GM18505 (cell line): ENCODE data around the gene SPTSSA.
"Not testable (repeated sequence)": the region's sequence is repeated elsewhere in the genome, so short reads cannot be mapped to it uniquely, and the experiment has no call there.

Source experiments
- ATAC-seq: cut with Tn5 transposase; IDR thresholded peaks from one replicate; pipeline ENCODE4 v1.9.1; 2021; ENCODE audit not compliant: unreplicated experiment
- POLR2A ChIP-seq: IDR thresholded peaks from 4 replicates; pipeline ENCODE4 v1.6.1; 2011; ENCODE audit warnings: borderline replicate concordance; ENCODE audit not compliant: insufficient read depth, insufficient read length; ENCODE audit errors: extremely low read depth

Gene SPTSSA

DNA sequence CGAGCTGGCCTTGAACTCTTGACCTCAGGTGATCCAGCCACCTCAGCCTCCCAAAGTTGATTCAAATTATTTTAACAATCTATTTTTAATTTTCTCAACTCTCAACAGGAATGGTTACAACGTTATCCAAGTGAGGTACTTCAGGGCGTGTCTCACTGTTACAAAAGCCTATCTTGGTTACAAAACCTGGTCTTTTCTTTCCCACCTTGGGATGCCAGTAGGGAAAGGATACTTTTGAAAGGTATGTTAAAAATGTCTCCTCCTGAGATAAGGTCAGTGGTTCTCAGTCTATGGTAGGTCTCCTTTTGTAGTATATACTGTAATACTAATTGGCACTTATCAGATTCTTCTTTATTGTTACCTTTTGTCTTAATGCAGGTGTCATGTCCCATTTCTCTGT lies 4.9 kb downstream of the SPTSSA start:
- ATAC-seq = no peak
- no peak for TF ChIP-seq POLR2A

GRCh38 chr14:34453226-34453625 lies 8.8 kb downstream of the SPTSSA start:
- ATAC-seq = no peak
- no peak for TF ChIP-seq POLR2A

GRCh38 chr14:34452258-34452822 lies 9.7 kb downstream of the SPTSSA start:
- TF ChIP-seq POLR2A = no peak
- ATAC-seq = no peak

DNA sequence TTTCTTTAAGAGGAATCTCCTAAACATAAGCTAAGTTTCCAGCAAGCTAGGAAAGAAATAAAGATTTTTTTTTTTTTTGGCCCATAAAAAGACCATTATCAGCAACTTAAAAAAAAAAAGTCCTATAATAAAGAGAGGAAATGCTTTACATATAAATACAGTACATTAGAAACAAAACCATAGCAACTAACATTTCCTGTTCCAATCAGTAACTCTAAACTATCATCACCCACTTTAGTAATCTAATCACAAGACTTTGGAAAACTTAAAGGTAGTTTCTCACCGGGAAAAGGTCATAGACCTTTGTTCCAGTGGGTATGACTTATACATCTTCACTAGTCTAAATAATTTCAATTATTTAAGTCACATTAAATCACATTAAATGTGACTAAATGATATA lies 11.1 kb downstream of the SPTSSA start:
- TF ChIP-seq POLR2A = no peak
- no peak for ATAC-seq

- TF ChIP-seq POLR2A = no peak
- ATAC-seq = no peak
Measured at GRCh38 chr14:34450542-34450915, 11.5 kb downstream of the SPTSSA start.

- ATAC-seq = no peak
- no peak for TF ChIP-seq POLR2A
Measured at GRCh38 chr14:34449819-34450541, 12.1 kb downstream of the SPTSSA start.

- no peak for TF ChIP-seq POLR2A
- no peak for ATAC-seq
Measured at GRCh38 chr14:34439090-34439489, 22.9 kb downstream of the SPTSSA start.

DNA sequence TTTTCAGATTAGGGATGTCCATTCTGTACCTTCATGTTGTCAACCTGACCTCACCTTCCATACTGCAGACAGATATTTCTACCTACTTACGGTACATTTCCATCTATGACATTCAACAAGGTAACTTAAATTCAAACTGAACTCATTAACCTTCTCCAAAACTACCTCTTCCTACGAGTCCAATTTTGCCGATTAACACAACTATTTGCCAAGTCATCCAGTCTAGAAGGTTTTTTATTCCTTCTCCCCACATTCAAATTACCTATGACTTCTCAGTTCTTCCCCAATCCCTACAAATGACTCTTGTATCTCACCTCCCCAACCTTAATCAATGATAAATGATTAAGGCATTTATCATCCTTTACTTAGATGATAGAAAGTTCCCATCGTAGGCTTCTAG lies 23.6 kb downstream of the SPTSSA start:
- TF ChIP-seq POLR2A = no peak
- no peak for ATAC-seq

DNA sequence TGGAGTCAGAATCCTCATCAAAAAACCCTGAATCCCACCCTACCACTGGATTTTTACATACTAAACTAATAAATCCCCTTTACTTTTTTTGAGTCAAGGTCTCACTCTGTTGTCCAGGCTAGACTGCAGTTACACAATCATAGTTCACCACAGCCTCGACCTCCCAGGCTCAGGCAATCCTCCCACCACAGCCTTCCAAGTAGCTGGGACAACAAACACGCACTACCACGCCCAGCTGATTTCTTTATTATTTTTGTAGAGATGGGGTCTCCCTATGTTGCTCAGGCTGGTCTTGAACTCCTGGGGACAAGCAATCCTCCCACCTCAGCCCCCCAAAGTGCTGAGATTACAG lies 24.3 kb downstream of the SPTSSA start:
- no peak for ATAC-seq
- no peak for TF ChIP-seq POLR2A

DNA sequence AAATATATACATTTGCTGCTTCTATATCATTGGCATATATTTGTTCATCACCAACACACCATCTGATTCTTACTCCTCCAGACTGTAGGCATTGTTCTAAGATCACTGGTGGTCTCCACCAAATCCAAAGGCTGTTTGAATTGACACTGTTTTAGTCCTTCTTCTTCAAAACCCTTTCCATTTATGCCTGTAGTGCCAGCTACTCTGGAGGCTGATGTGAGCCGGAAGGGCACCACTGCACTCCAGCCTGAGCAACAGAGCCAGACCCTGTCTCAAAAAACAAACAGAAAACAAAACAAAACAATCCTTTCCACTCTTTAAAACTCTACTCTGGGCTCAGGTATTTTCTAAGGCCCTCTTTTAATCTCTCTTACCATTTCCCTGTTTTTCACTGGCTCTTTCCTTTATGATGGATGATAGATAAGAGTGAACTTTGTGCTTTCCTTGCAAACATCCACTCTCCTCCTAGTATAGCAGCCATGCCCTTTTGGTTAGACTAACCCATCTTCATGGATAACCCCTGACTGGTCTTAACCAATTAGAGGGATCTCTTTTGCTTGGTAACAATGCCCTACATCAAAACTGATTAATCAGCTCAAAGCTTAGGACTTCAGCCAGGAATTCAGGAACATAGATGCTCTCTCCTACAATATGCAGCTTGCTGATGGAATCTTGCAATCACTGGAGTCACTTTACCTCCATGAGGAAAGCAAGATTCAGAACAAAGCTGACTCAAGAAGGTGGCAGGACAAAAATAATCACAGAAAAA lies 24.9 kb downstream of the SPTSSA start:
- no peak for TF ChIP-seq POLR2A
- no peak for ATAC-seq

DNA sequence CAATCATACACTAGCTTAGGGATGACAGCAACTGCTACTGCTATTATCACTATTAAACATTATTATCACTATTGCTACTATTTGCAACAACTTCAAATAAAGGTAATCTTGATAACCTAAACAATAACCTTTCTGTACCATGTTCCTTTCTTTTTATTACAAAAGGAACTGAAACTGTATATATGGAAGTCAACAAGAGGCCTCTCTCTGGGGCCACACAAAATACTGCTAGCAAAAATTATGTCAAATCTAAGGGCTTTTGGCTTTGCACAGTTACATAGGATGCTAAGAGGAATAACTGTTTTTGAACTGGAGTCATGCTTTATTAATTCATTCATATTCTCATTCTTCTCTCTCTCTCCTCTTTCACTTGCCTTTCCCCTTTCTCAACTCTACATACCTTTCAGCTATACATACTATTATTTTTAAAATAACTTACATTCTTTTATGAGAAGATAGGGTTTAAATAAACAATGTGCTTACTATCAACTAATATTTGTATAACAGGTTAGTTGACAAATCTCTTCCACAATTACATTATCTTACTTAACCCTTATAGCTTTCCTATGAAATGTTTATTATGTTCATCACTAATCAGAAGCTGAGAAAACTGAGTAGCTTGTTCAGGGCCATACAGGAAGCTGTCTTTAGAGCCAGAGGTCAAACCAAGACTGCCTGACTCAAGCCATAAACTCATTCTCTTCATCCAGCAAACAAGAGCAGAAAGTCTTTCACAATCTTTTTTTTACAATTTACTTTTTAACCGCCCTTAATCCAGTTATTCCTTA lies 25.7 kb downstream of the SPTSSA start:
- ATAC-seq = no peak
- TF ChIP-seq POLR2A = no peak

- ATAC-seq = no peak
Measured at GRCh38 chr14:34433957-34434356, 28.1 kb downstream of the SPTSSA start.

DNA sequence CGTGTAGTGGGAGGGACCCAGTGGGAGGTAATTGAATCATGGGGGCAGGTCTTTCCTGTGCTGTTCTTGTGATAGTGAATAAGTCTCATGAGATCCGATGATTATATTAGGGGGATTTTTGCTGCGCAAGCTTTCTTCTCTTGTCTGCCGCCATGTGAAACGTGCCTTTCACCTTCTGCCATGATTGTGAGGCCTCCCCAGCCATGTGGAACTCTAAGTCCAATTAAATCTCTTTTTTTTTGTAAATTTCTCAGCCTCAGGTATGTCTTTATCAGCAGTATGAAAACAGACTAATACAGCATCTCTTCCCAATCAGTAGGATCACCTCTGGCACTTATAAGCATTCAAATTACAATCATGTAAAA lies 34.0 kb downstream of the SPTSSA start:
- not testable (repeated sequence) for ATAC-seq

More at GRCh38 chr14:34433957-34434356, 28.1 kb downstream of the SPTSSA start:
- no peak for TF ChIP-seq POLR2A

DNA sequence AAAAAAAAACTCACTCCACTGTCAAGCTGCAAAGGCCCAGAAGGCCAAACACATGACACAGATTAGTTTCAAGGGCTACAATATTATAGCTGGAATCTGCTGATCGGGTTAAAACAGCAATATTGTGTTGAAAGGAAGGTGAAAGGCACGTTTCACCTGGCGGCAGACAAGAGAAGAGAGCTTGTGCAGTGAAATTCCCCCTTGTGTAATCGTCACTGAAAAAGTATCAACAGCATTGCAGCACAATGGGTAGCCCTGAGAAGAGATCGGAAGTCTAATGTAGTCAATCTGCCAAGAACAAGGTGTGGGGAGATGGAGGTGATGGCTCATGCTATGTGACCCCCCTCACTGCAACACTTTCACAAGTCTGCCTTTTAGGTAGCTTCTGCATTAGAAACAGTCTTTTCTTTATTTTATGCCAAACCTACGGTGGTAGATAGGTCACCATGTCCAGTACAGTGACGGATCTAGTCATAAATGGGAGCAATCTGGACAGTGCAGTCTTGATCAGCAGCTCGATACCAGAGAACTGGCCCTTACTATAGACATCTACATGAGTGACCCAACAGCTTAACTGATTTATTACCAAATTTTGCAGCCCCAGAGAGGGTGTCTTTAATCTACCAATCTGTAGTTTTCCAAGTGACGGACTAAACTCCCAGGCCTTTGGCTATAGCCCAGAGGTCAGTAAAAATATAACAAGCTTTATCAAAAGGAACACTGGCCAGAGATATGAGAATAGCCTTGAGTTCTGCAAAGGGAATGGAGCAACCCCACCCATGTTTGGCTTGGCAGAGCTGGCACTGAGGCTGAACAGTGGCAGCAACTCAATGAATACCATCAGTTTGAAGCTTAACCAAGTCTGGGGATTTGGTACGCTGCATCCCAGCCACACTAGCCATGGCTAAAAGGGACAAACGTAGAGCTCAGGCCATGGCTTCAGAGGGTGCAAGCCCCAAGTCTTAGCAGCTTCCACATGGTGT lies 35.4 kb downstream of the SPTSSA start:
- ATAC-seq = no peak
- TF ChIP-seq POLR2A = no peak
